HEK293T (cell line): ENCODE measurements around the gene CCDC138.

Source experiments
- ARNT ChIP-seq: fragments of 450-650 bp; IDR thresholded peaks from 2 replicates; pipeline ENCODE4 v1.6.1; 2017; ENCODE audit warnings: mild to moderate bottlenecking
- FOXA1 ChIP-seq: fragments of 450-650 bp; IDR thresholded peaks from 2 replicates; pipeline ENCODE4 v1.6.1; 2016; ENCODE audit warnings: mild to moderate bottlenecking
- FOXK2 ChIP-seq: fragments of 450-650 bp; IDR thresholded peaks from 2 replicates; pipeline ENCODE4 v1.6.1; 2016; ENCODE audit warnings: mild to moderate bottlenecking
- FOXM1 ChIP-seq: fragments of 450-650 bp; IDR thresholded peaks from 2 replicates; pipeline ENCODE4 v1.6.1; 2017; ENCODE audit warnings: mild to moderate bottlenecking, borderline replicate concordance
- L3MBTL2 ChIP-seq: fragments of 450-650 bp; conservative IDR thresholded peaks from 2 replicates; pipeline ENCODE4 v1.6.1; 2016; ENCODE audit warnings: mild to moderate bottlenecking
- SP1 ChIP-seq: fragments of 450-650 bp; IDR thresholded peaks from 2 replicates; pipeline ENCODE4 v1.6.1; 2017
- SUZ12 ChIP-seq: fragments of 450-650 bp; IDR thresholded peaks from 2 replicates; pipeline ENCODE4 v1.6.1; 2016; ENCODE audit warnings: mild to moderate bottlenecking
- TARDBP ChIP-seq: fragments of 450-650 bp; IDR thresholded peaks from 2 replicates; pipeline ENCODE4 v1.6.1; 2016
- ZNF384 ChIP-seq: fragments of 450-650 bp; IDR thresholded peaks from 2 replicates; pipeline ENCODE4 v1.6.1; 2016
- TF ChIP-seq, protein P1 (sequence below): fragments of 450-650 bp; IDR thresholded peaks from 2 replicates; pipeline ENCODE4 v1.6.1; 2016

DNA sequence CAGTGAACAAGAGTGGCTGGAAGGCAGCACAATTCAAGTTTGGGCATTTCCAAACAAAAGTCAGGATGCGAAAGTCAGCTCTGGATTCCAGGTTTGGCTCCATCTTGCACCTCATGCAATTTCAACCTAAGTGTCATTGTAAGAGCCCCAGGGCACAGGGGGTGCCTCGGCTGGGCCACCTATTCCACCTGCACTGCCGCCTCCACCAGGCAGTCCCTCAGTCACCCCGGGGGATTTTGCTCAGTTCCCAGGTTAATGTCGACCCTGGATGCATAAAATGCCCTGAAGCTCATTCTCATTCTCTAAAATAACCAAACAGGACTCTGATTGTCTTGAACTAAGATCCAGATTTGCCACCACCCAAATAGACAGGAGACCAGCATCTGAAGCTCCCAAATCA, 124.8 kb downstream of the CCDC138 start:
- TF ChIP-seq SP1 (no peak), ARNT (no peak), TARDBP (no peak), ZNF384 (no peak), FOXM1 (no peak), FOXA1 (no peak), L3MBTL2 (no peak), SUZ12 (no peak), FOXK2 (no peak)
- TF ChIP-seq, protein P1, sequence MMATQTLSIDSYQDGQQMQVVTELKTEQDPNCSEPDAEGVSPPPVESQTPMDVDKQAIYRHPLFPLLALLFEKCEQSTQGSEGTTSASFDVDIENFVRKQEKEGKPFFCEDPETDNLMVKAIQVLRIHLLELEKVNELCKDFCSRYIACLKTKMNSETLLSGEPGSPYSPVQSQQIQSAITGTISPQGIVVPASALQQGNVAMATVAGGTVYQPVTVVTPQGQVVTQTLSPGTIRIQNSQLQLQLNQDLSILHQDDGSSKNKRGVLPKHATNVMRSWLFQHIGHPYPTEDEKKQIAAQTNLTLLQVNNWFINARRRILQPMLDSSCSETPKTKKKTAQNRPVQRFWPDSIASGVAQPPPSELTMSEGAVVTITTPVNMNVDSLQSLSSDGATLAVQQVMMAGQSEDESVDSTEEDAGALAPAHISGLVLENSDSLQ = no peak
